Measurements from ENCODE around the gene PPP1R14D. TPM values are rescaled to one million over a fixed set of nuclear protein-coding genes. Genes with fewer than 3 reads are reported as not detected.

Gene PPP1R14D
- total RNA-seq, 1 experiment from 2014 or later = not detected

- TF ChIP-seq ZFX (IDR thresholded peaks at IDR 0.05) = no peak
- no peak for TF ChIP-seq SIN3A (IDR thresholded peaks at IDR 0.05; ENCODE audit: low read depth)
- TF ChIP-seq ELF1 (IDR thresholded peaks at IDR 0.05; ENCODE audit: borderline replicate concordance, low read depth) = no peak
- no peak for TF ChIP-seq FOSL1 (IDR thresholded peaks at IDR 0.05; ENCODE audit: low read depth)
- TF ChIP-seq JUND (IDR thresholded peaks at IDR 0.05) = no peak
- no peak for TF ChIP-seq EGR1 (IDR thresholded peaks at IDR 0.05; ENCODE audit: low read depth)
These were observed 21.9 kb downstream of the PPP1R14D start (continued) for GRCh38 chr15:40806672-40807027.

- ChIA-PET POLR2A (interaction anchor here (0.6 kb wide), 1 partner anchor 222 kb away, joined by 3 read pairs; no protein-coding TSS in a partner anchor), RAD21 (ENCODE audit: low non-redundant PET in 1 of 2, low total read pairs in 2 of 2, uncharacterized antibody in 2 of 2, unreplicated experiment in 2 of 2) (interaction anchor here in 1 of 2 experiments (0.7 kb wide), 1 partner anchor 695 kb away, joined by 4 read pairs; no protein-coding TSS in a partner anchor), CTCF (no interaction called here)
- intact Hi-C loops (cut with micrococcal nuclease) = no loop called here
- no TSS peak for BruUV-seq (replicated peaks)
- DNase-seq (ENCODE audit: low read depth, low spot score) (no peak), ATAC-seq (no peak)
- no peak overlapping the region for H3K9ac ChIP-seq (ENCODE audit: low read length)
- no peak overlapping the region for H3K27ac ChIP-seq (ENCODE audit: low read depth, low read length)
- no peaks in the 10 kb centered on the region for H3K27me3 ChIP-seq (ENCODE audit: insufficient read depth, low read length)
- peaks cover 15 to 34% of the 10 kb centered on the region in 2 experiments; a peak in 3 of 4 replicates for H3K4me1 ChIP-seq (ENCODE audit: control insufficient read depth in 1 of 2, insufficient read depth in 2 of 2, low read length in 2 of 2)
- no peak overlapping the region for H3K4me3 ChIP-seq (replicated peaks in 1 of 2; ENCODE audit: low read depth in 1 of 2, low read length in 2 of 2)
- H3K9me3 ChIP-seq (ENCODE audit: control insufficient read depth in 1 of 2, insufficient read depth in 1 of 2, low read depth in 1 of 2, low read length in 2 of 2) = no peaks in the 10 kb centered on the region
- H3K79me2 ChIP-seq (ENCODE audit: insufficient read depth, low read length) = peaks cover 34% of the 10 kb centered on the region
- H3K36me3 ChIP-seq (ENCODE audit: control insufficient read depth in 1 of 2, insufficient read depth in 2 of 2, low read length in 2 of 2) = no peaks in the 10 kb centered on the region
- H3K4me2 ChIP-seq (ENCODE audit: low read length) = no peak overlapping the region
- no peaks in the 10 kb centered on the region for H4K20me1 ChIP-seq (ENCODE audit: insufficient read depth)
- TF ChIP-seq CEBPB (IDR thresholded peaks at IDR 0.05; ENCODE audit: low read depth) = no peak
- no peak for TF ChIP-seq EGR1 (IDR thresholded peaks at IDR 0.05; ENCODE audit: low read depth)
- no peak for TF ChIP-seq CTCF (IDR thresholded peaks at IDR 0.05 in 2 of 3, conservative IDR thresholded peaks at IDR 0.05 in 1 of 3; ENCODE audit: borderline replicate concordance in 1 of 3, insufficient read depth in 1 of 3, low read depth in 2 of 3, low read length in 2 of 3)
- TF ChIP-seq ZNF274 (IDR thresholded peaks at IDR 0.05; ENCODE audit: low read depth, low read length) = no peak
- TF ChIP-seq POLR2AphosphoS5 (IDR thresholded peaks at IDR 0.05; ENCODE audit: low read depth, low read length) = no peak
- TF ChIP-seq CBX3 (IDR thresholded peaks at IDR 0.05; ENCODE audit: low read depth) = no peak
- no peak for TF ChIP-seq ATF3 (IDR thresholded peaks at IDR 0.05)
- TF ChIP-seq ZBTB33 (IDR thresholded peaks at IDR 0.05; ENCODE audit: extremely low read depth, insufficient replicate concordance, low read length) = no peak
- no peak for TF ChIP-seq MAX (IDR thresholded peaks at IDR 0.05)
- TF ChIP-seq JUND (IDR thresholded peaks at IDR 0.05) = no peak
- TF ChIP-seq YY1 (IDR thresholded peaks at IDR 0.05; ENCODE audit: extremely low read depth, insufficient replicate concordance, low read depth, low read length) = no peak
- TF ChIP-seq FOSL1 (IDR thresholded peaks at IDR 0.05; ENCODE audit: low read depth) = no peak
- H3K9me2 ChIP-seq (ENCODE audit: insufficient read depth) = no peaks in the 10 kb centered on the region
- H2AFZ ChIP-seq (ENCODE audit: low read depth, low read length, poor library complexity, severe bottlenecking) = no peak overlapping the region
These were observed 24.8 kb downstream of the PPP1R14D start for GRCh38 chr15:40803688-40804087.

Measured in HCT116 (cell line).